GM18858 (cell line): ENCODE data around the gene RANBP17.
"Not testable (repeated sequence)": the region's sequence is repeated elsewhere in the genome, so short reads cannot be mapped to it uniquely, and the experiment has no call there.

ENCODE experiments used
- ATAC-seq: cut with Tn5 transposase; IDR thresholded peaks from one replicate; pipeline ENCODE4 v1.9.1; 2021; ENCODE audit not compliant: unreplicated experiment

RANBP17 gene

DNA sequence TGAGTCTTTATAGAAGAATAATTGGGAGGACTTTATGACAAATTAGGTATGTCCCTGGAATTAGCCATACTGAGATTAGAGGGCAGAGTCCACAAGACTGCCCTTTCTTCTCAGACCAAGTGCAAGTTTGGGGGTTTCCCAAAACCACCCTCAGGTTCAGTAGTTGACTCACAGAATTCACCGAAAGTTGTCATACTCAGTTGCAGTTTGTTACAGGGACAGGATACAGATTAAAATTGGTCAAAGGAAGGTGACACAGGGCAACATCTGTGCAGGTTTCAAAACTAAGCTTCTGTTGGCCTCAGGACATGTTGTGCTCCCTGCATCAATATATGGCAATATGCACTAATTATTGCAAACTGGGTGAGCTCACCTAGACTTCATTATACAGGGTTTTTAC lies 3.8 kb downstream of the RANBP17 start:
- ATAC-seq, result no peak

DNA sequence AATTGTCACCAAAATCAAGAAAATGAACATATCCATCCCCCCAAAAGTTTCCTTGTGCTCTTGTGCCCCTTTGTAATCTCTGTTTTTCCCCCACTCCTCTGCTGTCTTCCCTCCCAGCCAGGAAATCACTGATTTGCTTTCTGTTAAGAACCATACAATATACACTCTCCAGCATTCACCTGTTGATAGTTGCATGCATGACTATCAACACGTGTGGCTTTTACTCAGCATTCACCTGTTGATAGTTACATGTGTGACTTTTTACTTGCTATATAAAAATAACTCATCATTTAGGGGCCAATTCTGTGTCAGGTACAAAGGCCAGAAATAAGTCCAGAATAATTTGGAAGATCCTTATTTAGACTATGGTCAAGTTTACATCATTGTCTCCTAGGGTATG lies 6.0 kb downstream of the RANBP17 start:
- no peak for ATAC-seq

DNA sequence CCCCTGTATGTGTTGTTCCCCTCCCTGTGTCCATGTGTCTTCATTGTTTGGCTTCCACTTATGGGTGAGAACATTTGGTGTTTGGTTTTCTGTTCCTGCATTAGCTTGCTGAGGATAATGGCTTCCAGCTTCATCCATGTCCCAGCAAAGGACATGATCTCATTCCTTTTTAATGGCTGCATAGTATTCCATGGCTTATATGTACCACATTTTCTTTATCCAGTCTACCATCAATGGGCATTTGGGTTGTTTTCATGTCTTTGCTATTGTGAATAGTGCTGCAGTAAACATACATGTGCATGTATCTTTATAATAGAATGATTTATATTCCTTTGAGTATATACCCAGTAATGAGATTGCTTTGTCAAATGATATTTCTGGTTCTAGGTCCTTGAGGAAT lies 8.6 kb downstream of the RANBP17 start:
- not testable (repeated sequence) for ATAC-seq

DNA sequence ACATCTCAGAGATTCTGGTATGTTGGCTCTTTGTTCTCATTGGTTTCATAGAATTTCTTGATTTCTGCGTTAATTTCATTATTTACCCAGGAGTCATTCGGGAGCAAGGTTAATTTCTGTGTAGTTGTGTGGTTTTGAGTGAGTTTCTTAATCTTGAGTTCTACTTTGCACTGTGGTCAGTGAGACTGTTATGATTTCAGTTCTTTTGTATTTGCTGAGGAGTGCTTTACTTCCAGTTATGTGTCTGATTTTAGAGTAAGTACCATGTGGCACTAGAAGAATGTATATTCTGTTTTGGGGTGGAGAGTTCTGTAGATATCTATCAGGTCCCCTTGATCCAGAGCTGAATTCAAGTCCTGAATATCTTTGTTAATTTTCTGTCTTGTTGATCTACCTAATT lies 12.2 kb downstream of the RANBP17 start:
- no peak for ATAC-seq

DNA sequence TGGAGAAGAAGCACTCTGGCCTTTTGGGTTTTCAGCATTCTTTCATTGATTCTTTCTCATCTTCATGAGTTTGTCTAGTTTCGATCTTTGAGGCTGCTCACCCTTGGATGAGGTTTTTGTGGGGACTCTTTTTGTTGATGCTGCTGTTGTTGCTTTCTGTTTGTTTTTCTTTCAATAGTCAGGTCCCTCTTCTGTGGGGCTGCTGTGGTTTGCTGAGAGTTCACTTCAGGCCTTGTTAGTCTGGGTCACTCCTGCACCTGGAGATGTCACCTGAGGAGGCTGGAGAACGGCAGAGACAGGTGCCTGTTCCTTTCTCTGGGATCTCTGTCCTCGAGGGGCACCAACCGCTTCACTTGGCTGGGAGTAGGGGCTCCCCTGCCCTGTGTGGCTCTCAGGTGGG lies 14.0 kb downstream of the RANBP17 start:
- no peak for ATAC-seq

DNA sequence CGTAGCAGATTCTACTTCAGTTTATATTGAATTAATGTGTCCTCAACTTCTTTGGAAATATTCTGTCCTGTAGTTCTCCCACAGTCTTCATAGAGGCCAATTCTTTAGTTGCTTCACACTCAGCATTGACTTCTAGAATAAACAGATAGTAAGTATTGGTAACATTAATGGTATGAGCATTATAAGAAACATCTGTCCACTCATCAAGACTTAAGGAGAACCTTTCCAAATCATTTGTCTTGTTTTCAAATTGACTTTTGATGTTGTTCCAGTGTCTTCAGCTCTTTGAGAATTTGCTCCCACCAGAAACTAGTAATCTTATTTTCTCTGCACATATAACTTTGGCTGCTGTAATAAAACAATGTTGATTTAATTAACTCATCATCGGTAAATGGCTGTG lies 18.3 kb downstream of the RANBP17 start:
- ATAC-seq, result no peak

DNA sequence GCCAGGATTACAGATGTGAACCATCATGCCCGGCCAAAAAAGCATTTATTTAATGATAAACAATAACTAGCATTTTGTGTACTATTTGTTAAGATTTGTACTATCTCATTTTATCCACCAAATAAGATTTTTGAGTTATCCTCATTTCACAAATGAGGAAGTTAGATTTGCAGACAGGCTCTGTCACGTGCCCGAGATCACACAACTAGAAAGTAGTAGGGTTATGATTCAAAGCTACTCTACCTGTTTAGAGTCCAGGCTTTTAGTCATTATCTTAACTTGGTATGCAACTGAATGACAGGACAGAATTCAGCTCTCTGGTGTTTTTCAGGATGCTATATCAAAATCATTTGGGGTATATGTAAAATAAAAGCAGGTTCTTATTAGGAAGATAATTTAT lies 20.5 kb downstream of the RANBP17 start:
- no peak for ATAC-seq

DNA sequence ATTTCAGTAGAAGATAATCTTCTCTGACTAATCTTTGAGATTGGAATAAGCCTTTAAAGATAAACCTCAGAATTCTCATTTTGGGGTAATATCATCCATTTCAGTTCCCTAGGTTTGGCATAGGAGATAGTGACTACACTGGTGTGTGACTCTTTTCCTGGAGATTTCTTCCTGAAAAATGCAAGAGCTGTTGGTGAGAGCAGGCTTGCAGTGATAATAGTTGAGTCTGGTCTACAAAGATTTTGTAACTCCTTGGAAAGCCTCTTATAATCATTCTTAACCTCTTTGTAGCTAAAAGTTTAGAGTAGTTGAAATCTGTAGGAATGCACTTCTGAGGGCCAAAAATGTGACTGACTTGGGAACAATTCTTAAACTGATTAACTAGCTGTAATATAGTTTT lies 23.4 kb downstream of the RANBP17 start:
- ATAC-seq, result no peak

DNA sequence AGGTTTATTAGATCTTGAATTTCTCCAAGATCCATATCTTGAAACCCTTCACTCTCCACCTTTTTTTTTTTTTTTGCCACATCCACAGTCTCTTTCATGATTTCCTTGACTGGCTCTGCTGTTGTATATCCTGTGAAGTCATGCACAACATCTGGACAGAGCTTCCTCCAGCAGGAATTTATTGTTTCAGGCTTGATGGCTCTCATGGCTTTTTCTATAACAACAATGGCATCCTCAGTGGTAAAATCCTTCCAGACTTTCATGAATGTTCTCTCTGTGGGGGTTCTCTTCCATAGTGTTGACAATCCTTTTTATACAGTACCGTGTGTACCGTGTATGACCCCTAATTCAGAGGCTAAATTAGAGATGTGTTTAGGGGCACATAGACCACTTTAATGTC lies 24.0 kb downstream of the RANBP17 start:
- no peak for ATAC-seq

DNA sequence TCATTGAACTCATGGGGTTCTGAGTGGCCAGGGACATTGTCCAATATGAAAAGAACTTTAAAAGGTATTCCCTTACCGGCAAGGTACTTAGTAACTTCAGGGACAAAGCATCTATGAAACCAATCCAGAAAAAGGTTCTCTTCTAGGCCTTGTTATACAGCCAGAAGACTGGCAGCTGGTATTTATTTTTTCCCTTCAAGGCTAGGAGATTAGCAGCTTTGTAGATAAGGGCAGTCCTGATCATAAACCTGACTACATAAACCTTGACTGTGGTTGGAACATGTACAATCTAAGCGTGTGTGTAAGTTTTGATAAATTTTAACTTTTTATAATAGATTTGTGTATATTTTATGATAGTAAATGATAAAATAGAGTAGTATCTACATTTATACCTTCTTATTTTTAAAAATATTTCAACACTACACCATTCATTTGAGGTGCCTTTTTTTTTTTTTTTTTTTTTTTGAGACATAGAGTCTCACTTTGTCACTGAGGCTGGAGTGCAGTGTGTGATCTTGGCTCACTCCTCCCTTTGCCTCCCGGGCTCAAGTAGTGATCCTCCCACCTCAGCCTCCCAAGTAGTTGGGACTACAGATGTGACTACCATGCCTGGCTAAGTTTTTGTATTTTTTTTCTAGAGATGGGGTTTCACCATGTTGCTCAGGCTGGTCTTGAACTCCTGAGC lies 24.5 kb downstream of the RANBP17 start:
- ATAC-seq, result no peak

DNA sequence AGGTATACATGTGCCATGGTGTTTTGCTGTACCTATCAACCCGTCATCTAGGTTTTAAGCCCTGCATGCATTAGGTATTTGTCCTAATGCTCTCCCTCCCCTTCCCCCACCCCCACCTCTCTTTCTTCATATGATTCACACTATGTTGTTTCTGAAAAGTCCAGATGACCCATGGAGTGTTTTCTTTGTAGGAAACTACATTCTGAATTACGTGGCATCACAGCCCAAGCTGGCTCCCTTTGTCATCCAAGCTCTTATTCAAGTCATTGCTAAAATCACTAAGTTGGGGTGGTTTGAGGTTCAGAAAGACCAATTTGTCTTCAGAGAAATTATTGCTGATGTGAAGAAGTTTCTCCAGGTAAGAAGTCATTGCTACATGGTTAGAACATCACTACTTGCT lies 30.4 kb downstream of the RANBP17 start:
- ATAC-seq, result no peak

DNA sequence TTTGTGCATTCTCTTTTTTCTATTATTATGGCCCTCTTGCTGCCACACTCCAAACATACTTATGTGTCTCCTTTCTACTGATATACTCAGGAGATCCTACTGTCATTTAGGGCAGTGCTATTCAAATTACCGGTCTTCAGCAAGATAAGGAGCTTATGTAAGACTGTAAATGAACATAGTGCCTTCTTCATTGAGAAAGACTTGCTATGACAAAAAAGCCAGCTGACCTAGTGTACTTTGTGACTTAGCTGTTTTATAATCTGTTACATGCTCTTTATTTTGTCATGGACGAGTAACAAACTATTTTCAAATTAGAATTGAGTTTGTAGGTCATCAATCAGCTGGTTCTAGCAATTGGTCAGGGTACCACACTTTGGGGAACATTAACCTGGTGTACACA lies 32.8 kb downstream of the RANBP17 start:
- no peak for ATAC-seq

DNA sequence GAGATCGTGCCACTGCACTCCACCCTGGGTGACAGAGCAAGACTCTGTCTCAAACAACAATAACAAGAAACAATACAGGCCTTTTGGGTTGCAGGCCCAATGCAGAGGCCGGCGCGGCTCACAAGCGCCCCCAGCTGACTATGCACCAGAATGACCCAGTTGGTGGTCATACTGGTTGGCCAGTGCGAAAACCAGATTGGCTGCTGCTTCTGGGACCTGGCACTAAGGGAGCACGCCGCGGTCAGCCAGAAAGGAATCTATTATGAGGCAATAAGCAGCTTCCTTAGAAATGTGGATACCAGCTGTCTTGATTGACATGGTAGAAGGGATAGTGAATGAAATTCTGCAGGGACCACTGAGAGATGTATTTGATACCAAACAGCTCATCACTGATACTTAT lies 35.0 kb downstream of the RANBP17 start:
- no peak for ATAC-seq

DNA sequence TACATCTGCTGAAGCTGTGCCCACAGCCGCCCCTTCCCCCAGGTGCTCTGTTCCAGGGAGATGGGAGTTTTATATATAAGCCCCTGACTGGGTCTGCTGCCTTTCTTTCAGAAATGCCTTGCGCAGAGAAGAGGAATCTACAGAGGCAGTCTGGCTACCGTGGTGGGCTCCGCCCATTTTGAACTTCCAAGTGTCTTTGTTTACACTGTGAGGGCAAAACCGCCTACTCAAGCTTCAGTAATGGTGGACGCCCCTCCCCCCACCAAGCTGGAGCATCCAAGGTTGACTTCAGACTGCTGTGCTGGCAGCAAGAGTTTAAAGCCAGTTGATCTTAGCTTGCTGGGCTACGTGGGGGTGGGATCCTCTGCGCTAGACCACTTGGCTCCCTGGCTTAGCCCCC lies 41.3 kb downstream of the RANBP17 start:
- ATAC-seq, result no peak

DNA sequence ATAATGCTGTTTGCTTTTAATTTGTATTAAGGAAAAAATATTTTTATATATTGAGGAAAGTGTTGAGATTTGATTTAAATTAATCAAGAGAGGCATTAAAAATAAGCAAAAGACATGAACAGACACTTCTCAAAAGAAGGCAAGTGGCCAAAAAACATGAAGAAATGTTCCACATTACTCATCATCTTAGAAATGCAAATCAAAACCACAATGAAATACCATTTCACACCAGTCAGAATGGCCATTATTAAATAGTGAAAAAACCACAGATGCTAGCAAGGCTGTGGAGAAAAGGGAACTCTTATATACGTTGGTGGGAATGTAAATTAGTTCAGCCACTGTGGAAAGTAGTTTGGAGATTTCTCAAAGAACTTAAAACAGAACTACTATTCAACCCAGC lies 45.9 kb downstream of the RANBP17 start:
- no peak for ATAC-seq

DNA sequence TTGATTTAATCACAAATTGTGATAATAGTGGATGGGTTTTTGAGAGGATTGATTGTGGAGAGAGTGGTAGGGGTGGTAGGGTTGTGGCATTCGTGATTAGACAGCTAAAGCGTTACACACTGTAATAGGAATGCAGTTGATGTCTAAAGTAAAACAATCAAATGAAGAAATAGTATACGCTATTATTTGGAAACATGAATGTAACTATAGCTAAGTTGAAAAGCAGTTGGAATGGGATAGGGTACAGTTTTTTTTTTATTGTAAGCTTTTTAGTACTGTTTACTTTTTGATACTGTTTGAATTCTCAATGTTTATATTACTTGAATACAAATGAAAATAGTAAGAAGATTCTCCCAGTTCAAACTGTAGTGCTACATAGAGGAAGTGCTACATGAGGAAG lies 51.8 kb downstream of the RANBP17 start:
- no peak for ATAC-seq

DNA sequence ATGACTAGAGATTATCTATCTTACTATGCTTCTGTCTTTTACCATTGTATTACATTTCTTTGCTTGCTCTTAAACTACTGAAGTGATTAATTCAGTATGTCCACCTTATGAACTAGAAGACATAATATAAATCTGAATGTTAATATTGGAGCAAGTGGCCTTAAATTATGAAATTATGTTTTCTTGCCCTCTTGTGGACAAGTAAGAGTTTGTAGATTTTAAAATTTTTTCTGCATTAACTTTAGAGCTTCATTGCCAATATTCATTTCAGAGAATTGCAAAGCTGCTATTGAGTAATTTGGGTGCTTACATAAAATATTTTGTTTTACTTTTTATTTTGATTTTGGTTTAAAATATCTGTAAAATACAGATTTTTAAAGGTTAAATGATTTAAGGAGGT lies 55.3 kb downstream of the RANBP17 start:
- ATAC-seq, result no peak

DNA sequence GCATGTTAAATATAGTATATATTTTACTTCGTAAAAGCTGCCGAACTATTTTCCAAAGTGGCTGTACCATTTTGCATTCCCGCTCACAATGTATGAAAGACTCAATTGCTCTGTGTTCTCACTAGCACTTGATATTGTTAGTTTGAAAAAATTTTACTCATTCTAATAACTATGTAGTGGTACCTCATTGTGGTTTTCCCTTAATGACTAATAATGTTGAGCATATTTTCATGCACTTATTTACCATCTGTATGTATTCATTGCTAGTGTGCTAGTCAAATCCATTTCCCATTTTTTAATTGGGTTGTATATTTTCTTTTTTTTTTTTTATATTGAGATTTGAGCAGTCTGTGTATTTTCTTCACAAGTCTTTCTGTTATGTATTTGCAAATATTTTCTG lies 58.4 kb downstream of the RANBP17 start:
- ATAC-seq, result no peak

DNA sequence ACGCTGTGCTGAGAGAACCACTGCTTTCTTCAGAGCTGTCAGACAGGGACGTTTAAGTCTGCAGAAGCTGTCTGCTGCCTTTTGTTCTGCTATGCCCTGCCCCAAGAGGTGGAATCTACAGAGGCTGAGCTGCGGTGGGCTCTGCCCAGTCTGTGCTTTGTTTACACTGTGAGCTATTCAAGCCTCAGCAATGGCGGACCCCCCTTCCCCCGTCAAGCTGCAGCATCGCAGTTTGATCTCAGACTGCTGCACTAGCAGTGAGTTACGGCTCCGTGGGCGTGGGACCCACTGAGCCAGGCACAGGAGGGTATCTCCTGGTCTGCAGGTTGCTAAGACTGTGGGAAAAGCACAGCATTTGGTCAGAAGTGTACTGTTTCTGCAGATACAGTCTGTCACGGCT lies 60.5 kb downstream of the RANBP17 start:
- ATAC-seq, result not testable (repeated sequence)

DNA sequence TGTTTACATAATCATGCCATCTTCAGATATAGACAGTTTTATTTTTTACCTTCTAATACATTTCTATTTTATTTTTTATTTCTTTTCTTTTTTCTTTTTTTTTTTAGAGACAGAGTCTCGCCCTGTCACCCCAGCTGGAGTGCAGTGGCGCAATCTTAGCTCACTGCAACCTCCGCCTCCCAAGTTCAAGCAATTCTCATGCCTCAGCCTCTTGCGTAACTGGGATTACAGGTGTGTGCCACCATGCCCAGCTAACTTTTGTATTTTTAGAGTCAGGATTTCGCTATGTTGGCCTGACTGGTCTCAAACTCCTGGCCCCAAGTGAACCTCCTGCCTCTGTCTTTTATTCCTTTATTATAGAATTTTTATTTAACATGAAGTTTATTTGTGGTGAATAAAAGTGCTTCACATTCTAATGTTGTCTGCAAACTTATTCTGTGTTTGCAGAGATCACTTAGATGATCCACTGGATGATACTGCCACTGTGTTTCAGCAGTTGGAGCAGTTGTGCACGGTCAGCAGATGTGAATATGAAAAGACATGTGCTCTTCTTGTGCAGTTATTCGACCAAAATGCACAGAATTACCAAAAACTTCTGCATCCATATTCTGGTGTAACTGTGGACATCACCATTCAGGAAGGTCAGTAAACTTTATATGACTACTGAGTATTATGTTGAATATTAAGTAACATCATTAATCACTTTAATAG lies 62.2 kb downstream of the RANBP17 start:
- no peak for ATAC-seq

DNA sequence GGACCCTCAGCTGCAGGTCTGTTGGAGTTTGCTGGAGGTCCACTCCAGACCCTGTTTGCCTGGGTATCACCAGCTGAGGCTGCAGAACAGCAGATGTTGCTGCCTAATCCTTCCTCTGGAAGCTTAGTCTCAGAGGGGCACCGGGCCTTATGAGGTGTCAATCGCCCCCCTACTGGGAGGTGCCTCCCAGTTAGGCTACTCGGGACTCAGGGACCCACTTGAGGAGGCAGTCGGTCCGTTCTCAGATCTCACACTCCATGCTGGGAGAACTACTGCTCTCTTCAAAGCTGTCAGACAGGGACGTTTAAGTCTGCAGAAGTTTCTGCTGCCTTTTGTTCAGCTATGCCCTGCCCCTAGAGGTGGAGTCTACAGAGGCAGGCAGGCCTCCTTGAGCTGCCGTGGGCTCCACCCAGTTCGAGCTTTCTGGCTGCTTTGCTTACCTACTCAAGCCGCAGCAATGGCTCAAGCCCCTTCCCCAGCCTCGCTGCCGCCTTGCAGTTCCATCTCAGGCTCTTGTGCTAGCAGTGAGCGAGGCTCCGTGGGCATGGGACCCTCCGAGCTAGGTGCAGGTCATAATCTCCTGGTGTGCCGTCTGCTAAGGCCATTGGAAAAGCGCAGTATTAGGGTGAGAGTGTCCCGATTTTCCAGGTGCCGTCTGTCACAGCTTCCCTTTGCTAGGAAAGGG lies 73.9 kb downstream of the RANBP17 start:
- not testable (repeated sequence) for ATAC-seq

DNA sequence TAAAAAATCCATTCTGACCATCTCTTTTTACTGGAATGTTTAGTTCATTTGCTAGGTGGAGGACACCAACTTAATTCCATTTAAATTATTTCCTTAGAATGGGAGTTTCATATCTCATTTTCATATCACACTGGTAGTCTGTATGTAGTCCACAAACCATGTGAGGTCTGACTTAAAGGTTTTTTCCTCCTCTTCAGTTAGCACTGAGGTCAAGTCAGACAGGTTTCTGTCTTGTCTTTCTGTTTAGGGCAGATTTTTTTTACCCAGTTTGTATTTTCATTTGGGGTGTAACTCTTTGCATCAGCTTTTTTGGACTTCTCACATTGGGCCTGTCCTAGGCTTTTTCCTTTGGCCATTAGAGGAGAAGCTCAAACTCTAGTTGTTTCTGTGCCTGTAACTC lies 75.3 kb downstream of the RANBP17 start:
- ATAC-seq, result no peak
